PC-9 (cell line): ENCODE data around the gene PLIN5. TPM values are rescaled to one million over a fixed set of nuclear protein-coding genes. Genes with fewer than 3 reads are reported as not detected.

ENCODE experiments used
- BruUV-seq: library from RNA; stranded (reverse); fragments of 400-500 nt; replicated peaks from 2 replicates; lab custom pipeline; 2021; lab: Mats Ljungman, UMichigan
- CTCF ChIA-PET: fragments of 300-600 bp; sonication (Branson Sonifier 250); formaldehyde crosslinking; loops from one replicate; lab custom pipeline; 2022; ENCODE audit warnings: antibody characterized with exemption; lab: Charles Lee
- POLR2A ChIA-PET: fragments of 300-600 bp; sonication (Branson Sonifier 250); formaldehyde crosslinking; loops from one replicate; lab custom pipeline; 2022; ENCODE audit warnings: antibody characterized with exemption; ENCODE audit not compliant: unreplicated experiment; lab: Charles Lee
- DNase-seq, 2 experiments: peaks; one replicate each; pipeline versions ENCODE4 v3.0.0 to v3.0.0-alpha.2; 2015 to 2022; ENCODE audit warnings: mixed read lengths in 1 of 2
- H2AFZ ChIP-seq: fragments of 200-600 bp; sonication (generic); 2 replicates; pipeline ENCODE4 v1.8.1; 2017; ENCODE audit warnings: antibody characterized with exemption
- H3F3A ChIP-seq: fragments of 200-600 bp; sonication (generic); 2 replicates; pipeline ENCODE4 v1.8.1; 2017; ENCODE audit warnings: antibody characterized with exemption, mild to moderate bottlenecking, low read depth; ENCODE audit not compliant: insufficient read depth
- H3K27ac ChIP-seq: fragments of 200-600 bp; sonication (generic); 2 replicates; pipeline ENCODE4 v1.6.1; 2016; ENCODE audit warnings: mixed run types
- H3K27me3 ChIP-seq: fragments of 200-600 bp; sonication (generic); 2 replicates; pipeline ENCODE4 v1.6.1; 2016; ENCODE audit warnings: low read depth, mixed run types; ENCODE audit not compliant: insufficient read depth
- H3K36me3 ChIP-seq: fragments of 200-600 bp; sonication (generic); 2 replicates; pipeline ENCODE4 v1.6.1; 2016; ENCODE audit warnings: low read depth, mixed run types
- H3K4me1 ChIP-seq: fragments of 200-600 bp; sonication (generic); replicated peaks from 2 replicates; pipeline ENCODE4 v1.6.1; 2016; ENCODE audit warnings: mixed run types; ENCODE audit not compliant: insufficient read depth
- H3K4me2 ChIP-seq: fragments of 200-600 bp; sonication (generic); 2 replicates; pipeline ENCODE4 v1.6.1; 2017; ENCODE audit warnings: mixed run types
- H3K4me3 ChIP-seq: fragments of 200-600 bp; sonication (generic); 2 replicates; pipeline ENCODE4 v1.6.1; 2016; ENCODE audit warnings: mixed run types
- H3K79me2 ChIP-seq: fragments of 200-600 bp; sonication (generic); 2 replicates; pipeline ENCODE4 v1.6.1; 2017; ENCODE audit warnings: low read depth, mixed run types
- H3K9me2 ChIP-seq: fragments of 200-600 bp; sonication (generic); 2 replicates; pipeline ENCODE4 v1.8.1; 2017; ENCODE audit warnings: mild to moderate bottlenecking; ENCODE audit not compliant: insufficient read depth
- H3K9me3 ChIP-seq: fragments of 200-600 bp; sonication (generic); 2 replicates; pipeline ENCODE4 v1.8.1; 2016; ENCODE audit warnings: low read depth; ENCODE audit not compliant: insufficient read depth
- H4K20me1 ChIP-seq: fragments of 200-600 bp; sonication (generic); 2 replicates; pipeline ENCODE4 v1.8.1; 2017; ENCODE audit not compliant: insufficient read depth
- CTCF ChIP-seq: fragments of 200-600 bp; sonication (generic); conservative IDR thresholded peaks from 2 replicates; pipeline ENCODE4 v1.6.1; 2017; ENCODE audit warnings: mixed run types, antibody characterized with exemption, mild to moderate bottlenecking, moderate library complexity
- EZH2 ChIP-seq: fragments of 200-600 bp; sonication (generic); IDR thresholded peaks from 2 replicates; pipeline ENCODE4 v1.8.0; 2017; ENCODE audit warnings: antibody characterized with exemption, low read depth
- intact Hi-C: fragments of 100-400 bp; cut with micrococcal nuclease; formaldehyde crosslinking; loops from one replicate; pipeline ENCODE4 v1.10.0; 2022; ENCODE audit not compliant: unreplicated experiment
- total RNA-seq: library from RNA; stranded (reverse); gene quantifications from 2 replicates; pipeline ENCODE4 v1.2.3, GENCODE V29; 2021

PLIN5 gene
- total RNA-seq, 1 experiment from 2014 or later: 4.4 TPM

- CTCF ChIA-PET: no interaction called here
Measured at GRCh38 chr19:4571305-4571917, 36.4 kb upstream of the PLIN5 start.

GRCh38 chr19:4570916-4571304 is 35.9 kb upstream of the PLIN5 start:
- Histone ChIP-seq H3F3A (0 out of 2 replicates have a peak, but pooled peaks cover 6% of the 10 kb centered on the region), H3K4me1 (peaks cover 15% of the 10 kb centered on the region), H3K36me3 (no peaks in the 10 kb centered on the region), H3K4me2 (no peak overlapping the region), H3K4me3 (no peak overlapping the region), H3K79me2 (no peaks in the 10 kb centered on the region), H2AFZ (no peak overlapping the region), H3K9me3 (no peaks in the 10 kb centered on the region), H3K27me3 (no peaks in the 10 kb centered on the region), H4K20me1 (no peaks in the 10 kb centered on the region), H3K9me2 (no peaks in the 10 kb centered on the region), H3K27ac (no peak overlapping the region)
- no peak for TF ChIP-seq EZH2
- TF ChIP-seq CTCF: no peak
- no TSS peak for BruUV-seq
- intact Hi-C loops: no loop called here
- CTCF ChIA-PET: no interaction called here
- DNase-seq: no peak
- POLR2A ChIA-PET: interaction anchor here (0.7 kb wide), 1 partner anchor 937 kb away, joined by 9 read pairs; no protein-coding TSS in a partner anchor

More at GRCh38 chr19:4571305-4571917, 36.4 kb upstream of the PLIN5 start:
- Histone ChIP-seq H3K27me3 (no peaks in the 10 kb centered on the region), H3K4me2 (no peak overlapping the region), H3K27ac (no peak overlapping the region), H3F3A (peaks cover 9% of the 10 kb centered on the region; the same call in 1 of the 2 replicates), H3K4me3 (no peak overlapping the region), H2AFZ (no peak overlapping the region), H3K79me2 (no peaks in the 10 kb centered on the region), H3K9me2 (no peaks in the 10 kb centered on the region), H3K36me3 (no peaks in the 10 kb centered on the region), H3K9me3 (no peaks in the 10 kb centered on the region), H3K4me1 (peaks cover 15% of the 10 kb centered on the region), H4K20me1 (no peaks in the 10 kb centered on the region)
- intact Hi-C loops: no loop called here
- TF ChIP-seq CTCF: no peak
- POLR2A ChIA-PET: interaction anchor here (0.7 kb wide), 1 partner anchor 936 kb away, joined by 9 read pairs; no protein-coding TSS in a partner anchor
- BruUV-seq: no TSS peak
- no peak for DNase-seq

- POLR2A ChIA-PET: interaction anchor here (0.7 kb wide), 1 partner anchor 937 kb away, joined by 9 read pairs; no protein-coding TSS in a partner anchor
- no peak overlapping the region for H2AFZ ChIP-seq
Measured at GRCh38 chr19:4570402-4570801, 35.4 kb upstream of the PLIN5 start.

More at GRCh38 chr19:4570402-4570801, 35.4 kb upstream of the PLIN5 start:
- no TSS peak for BruUV-seq
- Histone ChIP-seq H3K27me3 (no peaks in the 10 kb centered on the region), H3K4me2 (no peak overlapping the region), H3F3A (0 out of 2 replicates have a peak, but pooled peaks cover 3% of the 10 kb centered on the region), H3K4me3 (no peak overlapping the region), H3K9me3 (no peaks in the 10 kb centered on the region), H4K20me1 (no peaks in the 10 kb centered on the region), H3K36me3 (no peaks in the 10 kb centered on the region), H3K79me2 (no peaks in the 10 kb centered on the region), H3K4me1 (peaks cover 11% of the 10 kb centered on the region), H3K27ac (no peak overlapping the region), H3K9me2 (no peaks in the 10 kb centered on the region)
- CTCF ChIA-PET: no interaction called here
- intact Hi-C loops: no loop called here
- no peak for DNase-seq
- TF ChIP-seq EZH2: no peak
- TF ChIP-seq CTCF: no peak
